ENCODE measurements around the gene CEP131.

DNA sequence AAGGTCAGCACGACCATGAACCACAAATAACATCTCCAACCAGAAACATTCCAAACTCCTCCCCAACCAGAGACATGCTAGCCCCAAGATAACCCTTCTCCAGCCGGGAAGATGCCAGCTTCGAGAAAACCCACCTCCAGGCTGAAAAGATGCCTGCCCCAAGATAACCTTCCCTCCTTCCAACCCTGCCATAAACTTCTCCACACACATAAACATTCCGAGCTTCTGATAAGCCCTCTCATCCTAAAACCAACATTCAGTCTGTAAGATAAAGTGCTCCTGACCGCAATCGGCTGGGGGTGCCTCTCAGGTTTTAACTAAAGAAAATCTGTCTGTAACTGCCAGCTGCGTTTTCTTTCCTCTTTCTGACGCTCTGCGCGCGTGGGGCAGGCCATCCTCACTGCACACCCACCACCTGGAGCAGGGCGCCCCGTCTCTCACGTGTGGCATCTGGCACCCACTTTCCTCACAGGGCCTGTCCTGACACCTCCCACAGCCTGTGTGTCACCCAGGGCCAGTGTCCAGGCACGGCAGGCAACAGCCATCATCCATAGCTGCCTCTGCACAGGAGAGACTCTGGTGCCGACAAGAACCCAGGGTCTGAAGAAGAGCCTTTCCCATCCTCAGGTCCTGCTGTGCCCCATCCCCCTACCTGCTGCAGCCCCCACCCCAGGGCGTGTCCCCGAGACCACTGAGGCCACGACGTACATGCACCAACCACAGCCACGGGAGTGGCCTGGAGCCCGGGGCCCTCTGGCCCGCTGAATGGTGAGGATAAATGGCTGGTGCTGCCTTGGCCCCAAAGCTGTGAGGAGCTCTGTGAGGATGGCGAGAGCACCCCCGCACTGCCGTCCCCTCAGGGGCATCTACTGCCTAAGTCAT is 12.4 kb upstream of the CEP131 start:
- no peak for TF ChIP-seq POLR2A (IDR thresholded peaks at IDR 0.05)
- TF ChIP-seq, protein P1, sequence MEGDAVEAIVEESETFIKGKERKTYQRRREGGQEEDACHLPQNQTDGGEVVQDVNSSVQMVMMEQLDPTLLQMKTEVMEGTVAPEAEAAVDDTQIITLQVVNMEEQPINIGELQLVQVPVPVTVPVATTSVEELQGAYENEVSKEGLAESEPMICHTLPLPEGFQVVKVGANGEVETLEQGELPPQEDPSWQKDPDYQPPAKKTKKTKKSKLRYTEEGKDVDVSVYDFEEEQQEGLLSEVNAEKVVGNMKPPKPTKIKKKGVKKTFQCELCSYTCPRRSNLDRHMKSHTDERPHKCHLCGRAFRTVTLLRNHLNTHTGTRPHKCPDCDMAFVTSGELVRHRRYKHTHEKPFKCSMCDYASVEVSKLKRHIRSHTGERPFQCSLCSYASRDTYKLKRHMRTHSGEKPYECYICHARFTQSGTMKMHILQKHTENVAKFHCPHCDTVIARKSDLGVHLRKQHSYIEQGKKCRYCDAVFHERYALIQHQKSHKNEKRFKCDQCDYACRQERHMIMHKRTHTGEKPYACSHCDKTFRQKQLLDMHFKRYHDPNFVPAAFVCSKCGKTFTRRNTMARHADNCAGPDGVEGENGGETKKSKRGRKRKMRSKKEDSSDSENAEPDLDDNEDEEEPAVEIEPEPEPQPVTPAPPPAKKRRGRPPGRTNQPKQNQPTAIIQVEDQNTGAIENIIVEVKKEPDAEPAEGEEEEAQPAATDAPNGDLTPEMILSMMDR (IDR thresholded peaks at IDR 0.05 in 4 of 5, conservative IDR thresholded peaks at IDR 0.05 in 1 of 5): no peak
